T-cell (primary cell): ENCODE results near the gene CPT1A. TPM values are rescaled to one million over a fixed set of nuclear protein-coding genes. Genes with fewer than 3 reads are reported as not detected.

Experiments used
- ATAC-seq, 4 experiments: fragments of 200-7000 bp in 3 of 4; fragments of 150-1000 bp in 1 of 4; cut with Tn5 transposase; replicated peaks in 1 of 4; 1 replicate in 3 of 4; 2 replicates in 1 of 4; pipeline ENCODE4 v1.10.0; 2021; ENCODE audit warnings: moderate library complexity in 3 of 4, mild to moderate bottlenecking in 2 of 4, moderate number of reproducible peaks in 1 of 4
- CTCF ChIA-PET, 2 donors: fragments of 300-600 bp; sonication (Branson Sonifier 250); formaldehyde crosslinking; loops; one replicate each; lab custom pipeline; 2022; ENCODE audit warnings: antibody characterized with exemption in 2 of 2; lab: Charles Lee
- POLR2A ChIA-PET, 2 donors: fragments of 300-600 bp; sonication (Branson Sonifier 250); formaldehyde crosslinking; loops; one replicate each; lab custom pipeline; 2022; ENCODE audit warnings: antibody characterized with exemption in 2 of 2; lab: Charles Lee
- DNase-seq, 35 experiments: peaks; one replicate each; pipeline versions ENCODE4 v3.0.0 to v3.0.0-alpha.2; 2013 to 2023
- H3K27ac ChIP-seq: one replicate; pipeline ENCODE4 v1.5.1; 2013; ENCODE audit warnings: low read length
- H3K27me3 ChIP-seq, 2 experiments: replicated peaks in 1 of 2; 1 replicate in 1 of 2; 2 replicates in 1 of 2; pipeline versions ENCODE4 v1.6.1 to v1.7.0; 2013; ENCODE audit warnings: low read length in 1 of 2, mixed read lengths in 1 of 2; ENCODE audit not compliant: control insufficient read depth in 2 of 2, insufficient read depth in 2 of 2; ENCODE audit errors: extremely low read depth in 1 of 2
- H3K36me3 ChIP-seq, 2 donors: 1 replicate in 1 of 2; 2 replicates in 1 of 2; pipeline versions ENCODE4 v1.6.1 to v1.7.0; 2013; ENCODE audit warnings: low read length in 1 of 2; ENCODE audit not compliant: control insufficient read depth in 2 of 2, insufficient read depth in 1 of 2; ENCODE audit errors: extremely low read depth in 1 of 2
- H3K4me1 ChIP-seq, 2 experiments: 1 replicate in 1 of 2; 2 replicates in 1 of 2; pipeline versions ENCODE4 v1.6.1 to v1.7.0; 2013; ENCODE audit warnings: low read length in 2 of 2, mixed read lengths in 1 of 2; ENCODE audit not compliant: insufficient read depth in 2 of 2, control insufficient read depth in 1 of 2; ENCODE audit errors: extremely low read depth in 1 of 2
- H3K4me3 ChIP-seq, 2 donors: 1 replicate in 1 of 2; 2 replicates in 1 of 2; pipeline versions ENCODE4 v1.5.1 to v1.7.0; 2013; ENCODE audit warnings: mild to moderate bottlenecking in 2 of 2, low read length in 1 of 2, moderate library complexity in 1 of 2; ENCODE audit not compliant: control insufficient read depth in 1 of 2; ENCODE audit errors: extremely low read depth in 1 of 2
- H3K9me3 ChIP-seq: 2 replicates; pipeline ENCODE4 v1.7.0; 2013
- H3K27ac Mint-ChIP-seq, 2 donors: one replicate each; pipeline ENCODE4 v1.8.0; 2020 to 2021; ENCODE audit warnings: mild to moderate bottlenecking in 2 of 2, mixed read lengths in 2 of 2
- H3K27me3 Mint-ChIP-seq, 2 donors: one replicate each; pipeline ENCODE4 v1.8.0; 2021 to 2022; ENCODE audit warnings: mixed read lengths in 2 of 2
- H3K36me3 Mint-ChIP-seq: one replicate; pipeline ENCODE4 v1.8.0; 2021; ENCODE audit warnings: mixed read lengths
- H3K4me1 Mint-ChIP-seq, 3 donors: one replicate each; pipeline ENCODE4 v1.8.0; 2020 to 2022; ENCODE audit warnings: mixed read lengths in 3 of 3, mild to moderate bottlenecking in 1 of 3
- H3K4me3 Mint-ChIP-seq, 3 donors: one replicate each; pipeline ENCODE4 v1.8.0; 2020 to 2022; ENCODE audit warnings: mild to moderate bottlenecking in 3 of 3, mixed read lengths in 3 of 3, moderate library complexity in 3 of 3
- H3K9me3 Mint-ChIP-seq, 3 donors: one replicate each; pipeline ENCODE4 v1.8.0; 2020 to 2022; ENCODE audit warnings: mixed read lengths in 3 of 3
- whole genome bisulfite sequencing: methylation state at CpG from one replicate; pipeline ENCODE4 v1.1.5; 2013; ENCODE audit warnings: missing lambda C conversion rate; ENCODE audit not compliant: insufficient coverage; 5-methylcytosine and 5-hydroxymethylcytosine counted together
- total RNA-seq, 35 experiments: library from RNA in 6 of 35; stranded (reverse) in 6 of 35; fragments of 120-200 nt in 1 of 35; gene quantifications; one replicate each; pipeline versions ENCODE4 v1.2.1 to v1.2.4 and lab custom pipeline; 2013 to 2026

The CPT1A gene
- total RNA-seq, 5 donors from 2014 or later (not counting 1 experiment from before 2014, with no cell fraction given) = 21.2 to 44.1 (median 35.9) TPM

- Mint-ChIP-seq H3K9me3 (no peaks in the 10 kb centered on the region), H3K27ac (no peak overlapping the region), H3K27me3 (peaks cover 19 to 23% of the 10 kb centered on the region in 2 donors), H3K36me3 (no peaks in the 10 kb centered on the region), H3K4me3 (peak overlapping the region; percentile 54 to 73 (median 64)), H3K4me1 (peaks cover 0 to 13% (median 2%) of the 10 kb centered on the region in 3 donors)
- H3K4me1 ChIP-seq = peaks cover 0 to 13% of the 10 kb centered on the region in 2 experiments
- H3K27ac ChIP-seq = no peak overlapping the region
- no peaks in the 10 kb centered on the region for H3K36me3 ChIP-seq
- WGBS = 3% methylated on average over 57 of the region's 62 CpGs
- POLR2A ChIA-PET = no interaction called here
- H3K4me3 ChIP-seq = peak overlapping the region; percentile 36 to 39
- no peaks in the 10 kb centered on the region for H3K9me3 ChIP-seq
- ATAC-seq (peak; percentile 61 to 85 (median 72)), DNase-seq (peak in 5 of 35 experiments; percentile 11 to 55 (median 34))
- CTCF ChIA-PET = no interaction called here
- peaks cover 0 to 50% of the 10 kb centered on the region in 2 experiments for H3K27me3 ChIP-seq
Observed at GRCh38 chr11:68855205-68855981, 13.7 kb upstream of the CPT1A start.

- WGBS = 32% methylated on average over 16 of the region's 42 CpGs
- no peaks in the 10 kb centered on the region for H3K36me3 Mint-ChIP-seq
- ChIA-PET POLR2A (no interaction called here), CTCF (no interaction called here)
- H3K4me3 Mint-ChIP-seq = peak overlapping the region in 2 of 3 donors; percentile 32 to 73
- Histone ChIP-seq H3K9me3 (no peaks in the 10 kb centered on the region), H3K4me3 (peak overlapping the region in 1 of 2 donors; percentile 39), H3K27ac (no peak overlapping the region), H3K36me3 (no peaks in the 10 kb centered on the region), H3K4me1 (peaks cover 0 to 13% of the 10 kb centered on the region in 2 experiments), H3K27me3 (peaks cover 0 to 51% of the 10 kb centered on the region in 2 experiments)
- ATAC-seq = no peak
- DNase-seq = no peak
- H3K4me1 Mint-ChIP-seq = peaks cover 0 to 13% (median 2%) of the 10 kb centered on the region in 3 donors
- H3K27me3 Mint-ChIP-seq = peaks cover 19 to 23% of the 10 kb centered on the region in 2 donors
- H3K27ac Mint-ChIP-seq = no peak overlapping the region
- no peaks in the 10 kb centered on the region for H3K9me3 Mint-ChIP-seq
Observed at GRCh38 chr11:68854273-68854958, 12.7 kb upstream of the CPT1A start.

GRCh38 chr11:68852628-68853027 is 10.9 kb upstream of the CPT1A start:
- Histone ChIP-seq H3K4me1 (peaks cover 0 to 13% of the 10 kb centered on the region in 2 experiments), H3K4me3 (no peak overlapping the region), H3K9me3 (no peaks in the 10 kb centered on the region), H3K27ac (no peak overlapping the region), H3K27me3 (peaks cover 0 to 51% of the 10 kb centered on the region in 2 experiments), H3K36me3 (no peaks in the 10 kb centered on the region)
- 68% methylated on average over 7 of the region's 8 CpGs for WGBS
- Mint-ChIP-seq H3K9me3 (no peaks in the 10 kb centered on the region), H3K4me3 (no peak overlapping the region), H3K27ac (no peak overlapping the region), H3K4me1 (peaks cover 0 to 13% (median 2%) of the 10 kb centered on the region in 3 donors), H3K36me3 (no peaks in the 10 kb centered on the region), H3K27me3 (peaks cover 19 to 26% of the 10 kb centered on the region in 2 donors)
- POLR2A ChIA-PET = no interaction called here
- ATAC-seq (no peak), DNase-seq (no peak)
- CTCF ChIA-PET = no interaction called here

- ChIA-PET CTCF (no interaction called here), POLR2A (no interaction called here)
- no peak overlapping the region for H3K4me3 Mint-ChIP-seq
- no peaks in the 10 kb centered on the region for H3K36me3 Mint-ChIP-seq
- DNase-seq = no peak
- peaks cover 5 to 12% of the 10 kb centered on the region in 2 experiments for H3K4me1 ChIP-seq
- H3K4me3 ChIP-seq = no peak overlapping the region
- no peak for ATAC-seq
- H3K27ac Mint-ChIP-seq = no peak overlapping the region
- H3K4me1 Mint-ChIP-seq = peaks cover 7 to 12% (median 10%) of the 10 kb centered on the region in 3 donors
- H3K9me3 Mint-ChIP-seq = no peaks in the 10 kb centered on the region
- H3K27me3 Mint-ChIP-seq = peaks cover 9 to 13% of the 10 kb centered on the region in 2 donors
- 78% methylated on average over 12 of the region's 15 CpGs for WGBS
- no peaks in the 10 kb centered on the region for H3K36me3 ChIP-seq
- peaks cover 0 to 27% of the 10 kb centered on the region in 2 experiments for H3K27me3 ChIP-seq
- no peak overlapping the region for H3K27ac ChIP-seq
- H3K9me3 ChIP-seq = no peaks in the 10 kb centered on the region
Observed at GRCh38 chr11:68848429-68848828, 6.7 kb upstream of the CPT1A start.

GRCh38 chr11:68847395-68847794 is 5.7 kb upstream of the CPT1A start:
- H3K4me3 ChIP-seq = no peak overlapping the region
- peaks cover 10 to 21% of the 10 kb centered on the region in 2 experiments for H3K4me1 ChIP-seq
- H3K9me3 ChIP-seq = no peaks in the 10 kb centered on the region
- H3K9me3 Mint-ChIP-seq = no peaks in the 10 kb centered on the region
- H3K36me3 ChIP-seq = no peaks in the 10 kb centered on the region
- no peak for DNase-seq
- CTCF ChIA-PET = no interaction called here
- no peak overlapping the region for H3K27ac Mint-ChIP-seq
- POLR2A ChIA-PET = no interaction called here
- no peak overlapping the region for H3K4me3 Mint-ChIP-seq
- peaks cover 15 to 18% (median 16%) of the 10 kb centered on the region in 3 donors for H3K4me1 Mint-ChIP-seq
- peaks cover 0 to 19% of the 10 kb centered on the region in 2 experiments for H3K27me3 ChIP-seq
- 100% methylated on average over 1 of the region's 4 CpGs for WGBS
- ATAC-seq = no peak
- no peaks in the 10 kb centered on the region for H3K36me3 Mint-ChIP-seq
- H3K27ac ChIP-seq = no peak overlapping the region
- H3K27me3 Mint-ChIP-seq = peaks cover 0 to 6% of the 10 kb centered on the region in 2 donors

GRCh38 chr11:68845351-68846002 is 3.8 kb upstream of the CPT1A start:
- CTCF ChIA-PET = interaction anchor here in 1 of 2 donors (0.6 kb wide), 1 partner anchor 673 kb away, joined by 3 read pairs; no protein-coding TSS in a partner anchor
- Mint-ChIP-seq H3K4me1 (peaks cover 19 to 22% (median 21%) of the 10 kb centered on the region in 3 donors), H3K9me3 (no peaks in the 10 kb centered on the region), H3K27me3 (peaks cover 0 to 6% of the 10 kb centered on the region in 2 donors), H3K27ac (no peak overlapping the region), H3K4me3 (peak overlapping the region in 1 of 3 donors; percentile 87), H3K36me3 (no peaks in the 10 kb centered on the region)
- 87% methylated on average over 17 of the region's 18 CpGs for WGBS
- ATAC-seq (no peak), DNase-seq (no peak)
- peaks cover 17 to 34% of the 10 kb centered on the region in 2 experiments for H3K4me1 ChIP-seq
- H3K9me3 ChIP-seq = no peaks in the 10 kb centered on the region
- H3K27ac ChIP-seq = no peak overlapping the region
- no peaks in the 10 kb centered on the region for H3K36me3 ChIP-seq
- peaks cover 0 to 16% of the 10 kb centered on the region in 2 experiments for H3K27me3 ChIP-seq
- no peak overlapping the region for H3K4me3 ChIP-seq
- POLR2A ChIA-PET = no interaction called here
